CD4-positive, alpha-beta T cell treated with Interleukin-17A for 1 hour (primary cell): ENCODE data around the gene GPATCH11.

Experiments
- DNase-seq: peaks from one replicate; pipeline ENCODE4 v3.0.0-alpha.2; 2020

Gene GPATCH11

GRCh38 chr2:37110306-37111212 is 26.2 kb downstream of the GPATCH11 start:
- DNase-seq = no peak

- DNase-seq = no peak
Measured at GRCh38 chr2:37111958-37112357, 27.6 kb downstream of the GPATCH11 start.

GRCh38 chr2:37117566-37117965 is 33.2 kb downstream of the GPATCH11 start:
- DNase-seq = no peak

DNA sequence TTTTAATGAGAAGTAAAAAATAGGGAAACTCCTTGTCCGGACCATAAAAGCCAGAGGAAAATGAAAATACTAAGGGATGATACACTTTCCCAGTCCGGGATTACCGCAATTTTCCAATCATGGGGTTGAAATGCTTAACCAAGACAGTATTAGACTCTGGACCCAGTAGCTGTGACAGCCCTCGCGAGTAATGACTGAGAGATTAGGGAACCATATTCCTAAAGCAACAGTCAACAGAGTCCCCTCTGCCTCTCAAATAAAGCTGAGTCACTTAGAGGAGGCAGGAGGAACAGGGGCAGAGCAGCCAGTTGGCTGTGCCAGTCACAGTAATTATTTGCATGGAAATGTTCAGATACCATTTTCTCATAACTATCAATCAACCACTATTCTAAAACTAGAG is 34.8 kb downstream of the GPATCH11 start:
- DNase-seq = no peak

GRCh38 chr2:37125416-37125815 is 41.1 kb downstream of the GPATCH11 start:
- no peak for DNase-seq

- DNase-seq = no peak
Measured at GRCh38 chr2:37132914-37133313, 48.6 kb downstream of the GPATCH11 start.

DNA sequence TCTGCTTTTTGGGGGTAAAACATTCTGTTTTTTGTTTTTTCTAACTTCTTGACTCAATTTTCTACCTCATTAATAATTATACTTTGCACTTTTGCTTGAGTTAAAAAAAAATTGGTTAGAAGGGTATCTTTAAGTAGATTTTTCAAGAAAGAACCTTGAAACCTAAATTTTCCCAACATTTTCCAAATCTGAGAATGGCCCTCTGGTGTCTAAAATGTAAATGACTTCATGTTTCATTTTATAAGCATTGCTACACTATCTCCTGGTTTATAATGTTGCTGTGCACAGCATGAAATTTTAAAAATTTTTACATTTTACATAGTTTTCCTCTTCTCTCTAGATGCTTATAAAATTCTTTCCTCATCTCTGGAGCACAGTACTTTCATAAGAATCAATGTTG is 58.2 kb downstream of the GPATCH11 start:
- DNase-seq = no peak

DNA sequence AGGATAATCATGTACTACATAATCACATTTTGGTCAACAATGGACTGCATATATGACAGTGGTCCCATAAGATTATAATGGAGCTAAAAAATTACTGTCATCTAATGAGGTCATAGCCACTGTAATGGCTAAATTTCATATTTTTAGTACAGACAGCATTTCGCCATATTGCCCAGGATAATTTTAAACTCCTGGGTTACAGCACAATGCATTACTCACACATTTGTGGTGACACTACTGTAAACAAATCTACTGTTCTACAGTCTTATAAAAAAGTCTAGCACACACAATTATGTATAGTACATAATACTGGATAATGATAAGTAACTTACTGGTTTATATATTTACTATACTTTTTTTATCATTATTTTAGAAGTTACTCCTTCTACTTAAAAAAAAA is 59.7 kb downstream of the GPATCH11 start:
- DNase-seq = no peak

- DNase-seq = no peak
Measured at GRCh38 chr2:37146062-37146461, 61.7 kb downstream of the GPATCH11 start.

- DNase-seq = no peak
Measured at GRCh38 chr2:37148325-37148724, 64.0 kb downstream of the GPATCH11 start.
